GM21528 (cell line): Measurements from ENCODE around the gene C4orf17.
A peak's percentile ranks its signal among the peaks of the same experiment; 100 is the strongest.
"Not testable (repeated sequence)": the region's sequence is repeated elsewhere in the genome, so short reads cannot be mapped to it uniquely, and the experiment has no call there.

ENCODE experiments used
- ATAC-seq: cut with Tn5 transposase; IDR thresholded peaks from one replicate; pipeline ENCODE4 v1.9.1; 2021; ENCODE audit warnings: mild to moderate bottlenecking, moderate library complexity; ENCODE audit not compliant: unreplicated experiment, low FRiP score

Gene C4orf17

GRCh38 chr4:99510721-99511120, at the start of gene C4orf17:
Gene C4orf17 (plus strand): TSS chr4:99511021. CDS start chr4:99513082, 2,061 bp downstream.
- no peak for ATAC-seq

GRCh38 chr4:99461623-99462401, 49.0 kb upstream of the C4orf17 start:
- no peak for ATAC-seq

GRCh38 chr4:99462875-99463464, 47.9 kb upstream of the C4orf17 start:
- ATAC-seq = peak; percentile 93

GRCh38 chr4:99463566-99463965, 47.3 kb upstream of the C4orf17 start:
- no peak for ATAC-seq

- ATAC-seq = no peak
Observed at GRCh38 chr4:99467887-99468286, 42.9 kb upstream of the C4orf17 start.

GRCh38 chr4:99468889-99469288, 41.9 kb upstream of the C4orf17 start:
- no peak for ATAC-seq

- ATAC-seq = no peak
Observed at GRCh38 chr4:99471349-99471748, 39.5 kb upstream of the C4orf17 start.

- ATAC-seq = no peak
Observed at GRCh38 chr4:99471896-99472295, 38.9 kb upstream of the C4orf17 start.

- no peak for ATAC-seq
Observed at GRCh38 chr4:99473131-99473530, 37.7 kb upstream of the C4orf17 start.

- ATAC-seq = no peak
Observed at GRCh38 chr4:99483636-99484035, 27.2 kb upstream of the C4orf17 start.

GRCh38 chr4:99485212-99485611, 25.6 kb upstream of the C4orf17 start:
- no peak for ATAC-seq

GRCh38 chr4:99486648-99487047, 24.2 kb upstream of the C4orf17 start:
- not testable (repeated sequence) for ATAC-seq

GRCh38 chr4:99490286-99490685, 20.5 kb upstream of the C4orf17 start:
- ATAC-seq = no peak

GRCh38 chr4:99504804-99505502, 5.9 kb upstream of the C4orf17 start:
- no peak for ATAC-seq

GRCh38 chr4:99506781-99507180, 4.0 kb upstream of the C4orf17 start:
- no peak for ATAC-seq

- no peak for ATAC-seq
Observed at GRCh38 chr4:99507349-99507748, 3.5 kb upstream of the C4orf17 start.

GRCh38 chr4:99507762-99508161, 3.1 kb upstream of the C4orf17 start:
- ATAC-seq = no peak

- ATAC-seq = no peak
Observed at GRCh38 chr4:99518601-99519295, 7.9 kb downstream of the C4orf17 start.

GRCh38 chr4:99529228-99529627, 18.4 kb downstream of the C4orf17 start:
- no peak for ATAC-seq

- no peak for ATAC-seq
Observed at GRCh38 chr4:99529956-99530355, 19.1 kb downstream of the C4orf17 start.

GRCh38 chr4:99534699-99535098, 23.9 kb downstream of the C4orf17 start:
- ATAC-seq = not testable (repeated sequence)
